ENCODE data around the gene USP25. TPM values are rescaled to one million over a fixed set of nuclear protein-coding genes. Genes with fewer than 3 reads are reported as not detected.

The USP25 gene
- total RNA-seq, 1 donor from 2014 or later: 53.2 TPM

- DNase-seq: no peak
- peaks cover 42% of the 10 kb centered on the region for H3K4me1 ChIP-seq
- intact Hi-C loops (cut with micrococcal nuclease): no loop called here
- H3K27me3 ChIP-seq (ENCODE audit: low read depth): no peaks in the 10 kb centered on the region
- no peaks in the 10 kb centered on the region for H3K9me3 ChIP-seq (replicated peaks)
- peaks cover 21% of the 10 kb centered on the region for H3K36me3 ChIP-seq
- TF ChIP-seq CTCF (IDR thresholded peaks at IDR 0.05; ENCODE audit: borderline replicate concordance): no peak
- peak overlapping the region; percentile 67 for H3K27ac ChIP-seq (replicated peaks)
- H3K4me3 ChIP-seq: peak overlapping the region; percentile 14
These were observed 97.3 kb downstream of the USP25 start for GRCh38 chr21:15826908-15827601.

GRCh38 chr21:15831497-15831896 is 101.7 kb downstream of the USP25 start:
- Histone ChIP-seq H3K27ac (replicated peaks) (no peak overlapping the region), H3K9me3 (replicated peaks) (no peaks in the 10 kb centered on the region), H3K4me1 (peaks cover 18% of the 10 kb centered on the region), H3K4me3 (no peak overlapping the region), H3K27me3 (ENCODE audit: low read depth) (no peaks in the 10 kb centered on the region), H3K36me3 (peaks cover 43% of the 10 kb centered on the region)
- intact Hi-C loops (cut with micrococcal nuclease): no loop called here
- no peak for DNase-seq
- no peak for TF ChIP-seq CTCF (IDR thresholded peaks at IDR 0.05; ENCODE audit: borderline replicate concordance)

- TF ChIP-seq CTCF (IDR thresholded peaks at IDR 0.05; ENCODE audit: borderline replicate concordance): no peak
- intact Hi-C loops (cut with micrococcal nuclease): no loop called here
- H3K9me3 ChIP-seq (replicated peaks): no peaks in the 10 kb centered on the region
- H3K27me3 ChIP-seq (ENCODE audit: low read depth): no peaks in the 10 kb centered on the region
- no peak overlapping the region for H3K4me3 ChIP-seq
- DNase-seq: no peak
- peak overlapping the region; percentile 25 for H3K27ac ChIP-seq (replicated peaks)
- H3K4me1 ChIP-seq: peaks cover 27% of the 10 kb centered on the region
- H3K36me3 ChIP-seq: peaks cover 23% of the 10 kb centered on the region
These were observed 107.9 kb downstream of the USP25 start for GRCh38 chr21:15837645-15838044.

GRCh38 chr21:15839026-15839425 is 109.2 kb downstream of the USP25 start:
- Histone ChIP-seq H3K4me1 (peaks cover 31% of the 10 kb centered on the region), H3K4me3 (no peak overlapping the region), H3K27me3 (ENCODE audit: low read depth) (no peaks in the 10 kb centered on the region), H3K36me3 (peaks cover 11% of the 10 kb centered on the region), H3K27ac (replicated peaks) (no peak overlapping the region), H3K9me3 (replicated peaks) (no peaks in the 10 kb centered on the region)
- DNase-seq: no peak
- TF ChIP-seq CTCF (IDR thresholded peaks at IDR 0.05; ENCODE audit: borderline replicate concordance): no peak
- intact Hi-C loops (cut with micrococcal nuclease): no loop called here

- intact Hi-C loops (cut with micrococcal nuclease): no loop called here
- TF ChIP-seq CTCF (IDR thresholded peaks at IDR 0.05; ENCODE audit: borderline replicate concordance): no peak
- Histone ChIP-seq H3K9me3 (replicated peaks) (no peaks in the 10 kb centered on the region), H3K36me3 (peaks cover 7% of the 10 kb centered on the region), H3K4me3 (no peak overlapping the region), H3K27me3 (ENCODE audit: low read depth) (no peaks in the 10 kb centered on the region), H3K4me1 (peaks cover 31% of the 10 kb centered on the region), H3K27ac (replicated peaks) (no peak overlapping the region)
- no peak for DNase-seq
These were observed 109.8 kb downstream of the USP25 start for GRCh38 chr21:15839601-15840000.

Measured in left ventricle myocardium inferior (tissue), 1 donor.